Kidney tubule cell (primary cell): Measurements from ENCODE around the gene NXPH4.

Source experiments
- DNase-seq: peaks from one replicate; pipeline ENCODE4 v3.0.0-alpha.2; 2018; ENCODE audit warnings: low spot score

Gene NXPH4

DNA sequence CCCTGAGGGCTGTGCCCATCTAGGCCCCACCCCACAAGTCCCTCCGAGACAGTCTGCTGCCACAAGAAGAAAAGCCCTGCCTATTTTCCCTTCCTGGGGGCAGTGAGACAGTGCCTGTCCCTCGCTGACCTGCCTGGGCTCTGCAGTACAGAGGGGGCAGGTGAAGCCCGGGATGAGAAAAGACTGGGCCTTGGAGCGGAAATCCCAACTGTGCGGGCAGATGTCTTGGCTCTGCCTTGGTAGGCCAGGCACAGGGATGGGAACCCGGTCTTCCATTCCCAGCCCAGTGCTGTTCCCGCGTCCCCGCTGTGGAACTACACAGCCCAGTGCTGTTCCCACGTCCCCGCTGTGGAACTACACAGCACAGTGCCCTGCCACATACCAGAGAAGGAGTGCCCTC, 12.8 kb upstream of the NXPH4 start:
- DNase-seq, result no peak

DNA sequence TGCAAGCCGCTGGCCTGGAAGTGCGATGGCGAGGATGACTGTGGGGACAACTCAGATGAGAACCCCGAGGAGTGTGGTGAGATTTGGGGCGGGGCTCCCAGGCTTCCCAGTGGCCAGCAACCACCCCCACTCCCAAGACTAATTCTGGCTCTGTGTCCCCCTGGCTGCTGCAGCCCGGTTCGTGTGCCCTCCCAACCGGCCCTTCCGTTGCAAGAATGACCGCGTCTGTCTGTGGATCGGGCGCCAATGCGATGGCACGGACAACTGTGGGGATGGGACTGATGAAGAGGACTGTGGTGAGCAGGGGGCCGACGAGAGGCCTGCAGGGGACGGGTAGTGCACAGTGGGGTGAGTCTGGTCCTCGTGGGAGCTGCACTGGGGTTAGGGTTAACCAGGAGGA, 12.1 kb upstream of the NXPH4 start:
- no peak for DNase-seq

DNA sequence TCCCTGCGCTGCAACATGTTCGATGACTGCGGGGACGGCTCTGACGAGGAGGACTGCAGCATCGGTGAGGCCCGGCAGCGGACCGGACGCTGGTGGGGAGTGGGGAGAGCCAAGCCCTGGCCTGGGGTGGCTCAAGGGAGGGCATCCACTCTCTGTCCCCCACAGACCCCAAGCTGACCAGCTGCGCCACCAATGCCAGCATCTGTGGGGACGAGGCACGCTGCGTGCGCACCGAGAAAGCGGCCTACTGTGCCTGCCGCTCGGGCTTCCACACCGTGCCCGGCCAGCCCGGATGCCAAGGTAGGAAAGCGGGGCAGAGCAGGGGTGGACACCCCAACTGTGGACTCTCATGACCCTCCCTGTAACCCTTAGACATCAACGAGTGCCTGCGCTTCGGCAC, 11.4 kb upstream of the NXPH4 start:
- no peak for DNase-seq

DNA sequence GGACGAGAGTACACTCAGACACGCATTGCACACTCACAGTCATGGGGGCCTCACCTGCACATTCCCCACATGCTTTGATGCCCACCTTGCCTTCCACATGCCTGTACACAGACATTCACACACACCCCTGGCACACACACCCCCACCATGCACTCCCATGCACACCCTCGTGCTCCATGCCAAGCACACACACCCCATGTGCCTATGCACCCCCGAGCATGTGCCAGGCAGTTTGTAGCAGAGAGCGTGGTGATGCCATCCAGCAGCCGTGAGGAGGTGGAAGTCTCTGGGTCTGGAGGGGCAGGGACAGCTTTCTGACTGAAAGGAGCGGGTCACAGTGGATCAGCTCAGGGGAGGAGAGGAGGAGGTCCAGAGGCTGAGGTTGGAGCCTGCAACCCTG, 10.7 kb upstream of the NXPH4 start:
- DNase-seq, result no peak

DNA sequence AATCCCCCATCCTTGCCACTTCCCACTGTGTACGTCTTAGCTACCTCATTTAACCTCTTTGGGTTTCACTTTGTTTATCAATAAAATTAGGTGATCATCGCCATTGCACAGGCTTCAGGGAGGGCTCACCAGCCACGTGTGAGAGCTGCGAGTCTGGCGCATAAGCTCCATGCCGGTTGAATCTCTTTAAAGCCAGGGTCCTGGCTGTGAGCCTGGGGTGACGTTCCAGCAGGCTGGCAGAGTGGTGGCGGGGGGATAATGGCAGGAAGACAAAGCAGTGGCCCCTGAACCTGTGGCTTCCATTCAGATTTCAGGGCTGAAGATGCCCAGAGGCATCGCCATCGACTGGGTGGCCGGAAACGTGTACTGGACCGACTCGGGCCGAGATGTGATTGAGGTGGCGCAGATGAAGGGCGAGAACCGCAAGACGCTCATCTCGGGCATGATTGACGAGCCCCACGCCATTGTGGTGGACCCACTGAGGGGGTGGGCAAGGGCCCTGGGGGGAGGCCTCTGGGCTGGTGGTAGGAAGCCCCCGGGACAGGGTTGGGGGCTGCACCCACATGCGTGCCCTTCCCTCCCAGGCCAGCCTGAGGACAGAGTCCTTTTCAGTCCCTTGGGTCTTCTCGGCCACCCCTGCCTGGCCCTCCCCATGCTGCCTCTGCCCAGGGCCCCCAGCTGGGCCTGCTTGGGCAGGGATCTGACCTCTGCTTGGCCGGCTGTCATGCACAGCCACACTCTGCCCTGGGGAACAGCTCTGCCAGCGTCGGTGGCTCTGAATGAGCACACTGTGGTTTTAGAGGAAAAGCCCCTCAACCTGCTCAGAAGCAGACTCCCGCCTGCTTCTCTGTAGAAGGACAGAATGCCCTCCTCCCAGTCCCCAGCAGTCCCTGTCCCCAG, 8.6 kb upstream of the NXPH4 start:
- no peak for DNase-seq

DNA sequence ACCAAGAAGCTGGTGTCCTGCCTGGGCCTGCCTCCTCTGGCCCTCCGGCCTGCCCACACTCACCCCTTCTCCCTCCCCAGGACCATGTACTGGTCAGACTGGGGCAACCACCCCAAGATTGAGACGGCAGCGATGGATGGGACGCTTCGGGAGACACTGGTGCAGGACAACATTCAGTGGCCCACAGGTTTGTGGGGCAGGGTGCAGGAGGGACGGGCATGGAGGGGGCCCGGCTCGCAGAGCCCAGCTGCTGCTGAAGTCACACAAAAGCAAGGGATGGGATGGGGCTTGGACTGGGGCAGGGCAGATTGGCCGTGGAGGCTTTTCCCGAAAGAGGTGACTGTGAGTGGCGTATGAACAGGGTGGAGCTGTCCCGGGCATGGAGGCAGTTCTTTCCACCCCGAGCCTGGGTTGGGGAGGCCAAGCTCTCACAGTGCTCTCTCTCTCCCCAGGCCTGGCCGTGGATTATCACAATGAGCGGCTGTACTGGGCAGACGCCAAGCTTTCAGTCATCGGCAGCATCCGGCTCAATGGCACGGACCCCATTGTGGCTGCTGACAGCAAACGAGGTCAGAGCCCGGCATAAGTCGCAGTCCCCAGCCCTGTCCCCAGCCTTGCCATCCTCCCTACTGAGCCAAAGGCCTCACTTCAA, 7.8 kb upstream of the NXPH4 start:
- DNase-seq, result no peak

DNA sequence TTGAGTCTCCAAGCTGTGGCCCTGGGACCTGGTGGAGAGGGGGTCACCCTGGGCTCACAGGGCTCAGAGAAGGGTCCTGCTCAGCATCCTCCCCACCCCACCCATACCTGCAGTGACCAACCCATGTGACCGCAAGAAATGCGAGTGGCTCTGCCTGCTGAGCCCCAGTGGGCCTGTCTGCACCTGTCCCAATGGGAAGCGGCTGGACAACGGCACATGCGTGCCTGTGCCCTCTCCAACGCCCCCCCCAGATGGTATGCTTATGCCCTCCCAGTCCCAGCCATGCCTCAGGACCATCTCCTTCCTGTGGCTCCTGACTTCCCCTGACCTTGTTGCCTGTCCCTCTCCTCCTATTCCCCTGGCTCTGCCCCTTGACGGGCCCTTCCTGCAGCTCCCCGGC, 6.7 kb upstream of the NXPH4 start:
- DNase-seq, result no peak

DNA sequence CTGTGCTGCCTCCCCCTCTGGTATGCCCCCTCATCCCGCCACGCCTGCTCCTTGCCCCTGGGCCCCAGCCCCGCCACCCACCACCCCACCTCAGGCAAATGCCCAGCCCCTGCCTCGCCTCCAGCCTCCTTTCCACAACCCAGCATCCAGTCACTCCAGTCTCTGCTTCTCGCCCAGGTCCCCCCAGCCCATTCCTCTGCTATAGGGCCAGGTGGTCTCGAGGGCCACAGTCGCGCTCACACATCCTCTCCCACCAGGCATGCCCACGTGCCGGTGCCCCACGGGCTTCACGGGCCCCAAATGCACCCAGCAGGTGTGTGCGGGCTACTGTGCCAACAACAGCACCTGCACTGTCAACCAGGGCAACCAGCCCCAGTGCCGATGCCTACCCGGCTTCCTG, 6.1 kb upstream of the NXPH4 start:
- DNase-seq, result no peak

DNA sequence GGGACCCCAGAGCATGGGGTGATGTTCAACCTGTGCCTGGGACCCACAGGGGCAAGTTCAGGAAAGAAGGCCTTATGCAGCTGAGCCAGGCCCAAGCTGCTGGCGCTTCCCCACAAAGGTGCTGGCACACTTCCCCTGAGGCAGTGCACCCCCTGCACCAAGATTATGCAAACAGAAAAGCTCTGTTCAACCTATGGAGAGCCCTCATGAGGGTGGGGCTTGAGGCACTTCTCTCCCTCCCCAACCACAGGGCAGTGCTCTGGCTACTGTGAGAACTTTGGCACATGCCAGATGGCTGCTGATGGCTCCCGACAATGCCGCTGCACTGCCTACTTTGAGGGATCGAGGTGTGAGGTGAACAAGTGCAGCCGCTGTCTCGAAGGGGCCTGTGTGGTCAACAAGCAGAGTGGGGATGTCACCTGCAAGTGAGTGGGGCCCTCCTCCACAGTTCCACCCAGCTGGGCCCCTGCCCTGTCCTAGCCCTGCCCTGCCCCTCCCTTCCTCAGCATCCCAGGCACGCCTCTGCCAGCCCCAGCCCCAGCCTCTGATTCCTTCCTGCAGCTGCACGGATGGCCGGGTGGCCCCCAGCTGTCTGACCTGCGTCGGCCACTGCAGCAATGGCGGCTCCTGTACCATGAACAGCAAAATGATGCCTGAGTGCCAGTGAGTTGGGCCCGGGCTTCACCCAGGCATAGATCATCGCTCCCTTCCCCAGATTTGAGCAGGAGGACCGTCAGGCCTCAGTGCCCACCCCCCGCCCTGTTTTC, 5.5 kb upstream of the NXPH4 start:
- no peak for DNase-seq

DNA sequence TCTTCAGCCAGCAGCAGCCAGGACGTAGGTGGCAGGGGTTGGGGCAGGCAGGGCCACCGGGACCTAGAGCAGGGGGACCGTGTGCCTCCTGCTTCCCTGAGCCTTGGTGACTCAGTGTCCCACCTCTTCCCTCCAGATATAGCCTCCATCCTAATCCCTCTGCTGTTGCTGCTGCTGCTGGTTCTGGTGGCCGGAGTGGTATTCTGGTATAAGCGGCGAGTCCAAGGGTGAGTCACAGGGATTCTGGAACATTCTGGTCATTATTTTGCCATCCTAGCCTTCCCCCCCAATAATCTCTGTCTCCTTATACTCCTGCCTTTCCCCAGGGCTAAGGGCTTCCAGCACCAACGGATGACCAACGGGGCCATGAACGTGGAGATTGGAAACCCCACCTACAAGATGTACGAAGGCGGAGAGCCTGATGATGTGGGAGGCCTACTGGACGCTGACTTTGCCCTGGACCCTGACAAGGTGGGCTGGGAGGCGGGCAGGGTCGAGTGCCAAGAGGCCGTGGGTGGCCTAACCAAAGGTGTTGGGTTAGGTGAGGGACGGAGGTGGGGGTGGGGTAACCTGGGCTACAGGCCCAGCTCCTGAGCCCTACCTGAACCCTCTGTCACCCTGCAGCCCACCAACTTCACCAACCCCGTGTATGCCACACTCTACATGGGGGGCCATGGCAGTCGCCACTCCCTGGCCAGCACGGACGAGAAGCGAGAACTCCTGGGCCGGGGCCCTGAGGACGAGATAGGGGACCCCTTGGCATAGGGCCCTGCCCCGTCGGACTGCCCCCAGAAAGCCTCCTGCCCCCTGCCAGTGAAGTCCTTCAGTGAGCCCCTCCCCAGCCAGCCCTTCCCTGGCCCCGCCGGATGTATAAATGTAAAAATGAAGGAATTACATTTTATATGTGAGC, 4.5 kb upstream of the NXPH4 start:
- no peak for DNase-seq

DNA sequence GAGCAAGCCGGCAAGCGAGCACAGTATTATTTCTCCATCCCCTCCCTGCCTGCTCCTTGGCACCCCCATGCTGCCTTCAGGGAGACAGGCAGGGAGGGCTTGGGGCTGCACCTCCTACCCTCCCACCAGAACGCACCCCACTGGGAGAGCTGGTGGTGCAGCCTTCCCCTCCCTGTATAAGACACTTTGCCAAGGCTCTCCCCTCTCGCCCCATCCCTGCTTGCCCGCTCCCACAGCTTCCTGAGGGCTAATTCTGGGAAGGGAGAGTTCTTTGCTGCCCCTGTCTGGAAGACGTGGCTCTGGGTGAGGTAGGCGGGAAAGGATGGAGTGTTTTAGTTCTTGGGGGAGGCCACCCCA, 3.9 kb upstream of the NXPH4 start:
- no peak for DNase-seq

DNA sequence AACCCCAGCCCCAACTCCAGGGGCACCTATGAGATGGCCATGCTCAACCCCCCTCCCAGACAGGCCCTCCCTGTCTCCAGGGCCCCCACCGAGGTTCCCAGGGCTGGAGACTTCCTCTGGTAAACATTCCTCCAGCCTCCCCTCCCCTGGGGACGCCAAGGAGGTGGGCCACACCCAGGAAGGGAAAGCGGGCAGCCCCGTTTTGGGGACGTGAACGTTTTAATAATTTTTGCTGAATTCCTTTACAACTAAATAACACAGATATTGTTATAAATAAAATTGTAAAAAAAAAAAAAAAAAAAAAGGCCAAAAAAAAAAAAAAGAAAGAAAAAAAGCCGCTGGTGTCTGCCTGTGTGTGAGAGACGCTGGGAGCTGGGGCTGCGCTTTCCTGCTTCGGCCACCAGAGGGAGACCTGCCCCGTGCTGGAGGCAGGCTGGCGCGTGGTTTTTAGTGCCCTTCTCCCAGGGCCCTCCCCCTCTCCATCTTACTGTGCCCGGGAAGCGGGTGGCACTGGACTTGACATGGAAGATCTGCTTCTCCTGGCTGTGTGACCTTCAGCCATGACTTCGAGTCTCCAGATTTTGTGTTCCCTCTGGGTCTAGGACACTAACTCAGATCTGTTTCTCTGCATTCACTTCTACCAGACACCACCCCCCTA, 3.4 kb upstream of the NXPH4 start:
- DNase-seq, result peak; percentile 82

DNA sequence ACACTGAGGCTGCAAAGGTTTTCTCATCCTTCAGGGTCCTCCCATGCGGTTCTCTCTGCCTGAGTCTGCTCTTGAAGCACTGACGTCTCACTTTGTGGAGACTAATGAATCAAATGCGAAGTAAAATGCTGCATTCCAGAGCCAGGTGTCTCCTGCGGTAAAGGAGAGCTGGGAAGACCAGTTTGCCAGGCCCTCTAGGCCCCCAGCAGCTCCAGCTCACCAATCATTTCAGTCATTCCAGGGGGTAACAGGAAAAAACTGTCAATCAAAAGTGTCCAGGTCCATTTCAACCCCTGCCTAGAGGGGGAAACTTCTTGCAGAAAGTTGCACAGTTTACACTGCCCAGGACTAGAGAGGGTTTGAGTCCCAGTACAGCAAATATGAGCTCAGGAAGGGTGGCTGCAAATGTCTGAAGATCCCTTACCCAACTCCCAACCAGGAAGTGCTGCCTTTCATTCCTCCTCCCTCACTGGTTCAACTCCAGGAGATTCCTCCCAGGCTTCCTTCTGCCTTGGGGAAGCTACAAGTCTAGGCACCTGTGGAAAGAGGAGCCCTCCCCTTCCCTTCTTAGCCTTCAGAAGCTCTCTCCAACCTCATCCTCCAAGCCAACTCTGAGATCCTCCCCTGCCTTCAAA, 2.7 kb upstream of the NXPH4 start:
- peak; percentile 32 for DNase-seq

DNA sequence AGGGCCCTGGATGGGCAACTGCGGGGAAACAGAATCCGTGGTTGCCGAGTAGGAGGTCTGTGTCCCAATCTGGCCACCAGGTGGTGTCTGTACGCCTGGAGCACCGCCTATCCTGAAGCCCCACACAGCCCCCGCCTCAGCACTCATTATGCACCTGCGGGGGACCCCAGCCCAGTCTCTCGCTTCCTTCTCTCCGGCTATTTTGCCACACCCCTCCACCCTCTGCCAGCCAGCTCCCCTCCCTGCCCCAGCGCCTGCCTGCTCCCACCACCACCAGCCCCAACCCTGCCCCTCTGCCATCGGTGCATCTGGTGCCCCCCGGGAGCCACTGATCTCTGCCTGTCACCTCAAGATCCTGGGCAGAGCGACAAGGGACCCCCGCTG, 2.2 kb upstream of the NXPH4 start:
- peak; percentile 54 for DNase-seq

DNA sequence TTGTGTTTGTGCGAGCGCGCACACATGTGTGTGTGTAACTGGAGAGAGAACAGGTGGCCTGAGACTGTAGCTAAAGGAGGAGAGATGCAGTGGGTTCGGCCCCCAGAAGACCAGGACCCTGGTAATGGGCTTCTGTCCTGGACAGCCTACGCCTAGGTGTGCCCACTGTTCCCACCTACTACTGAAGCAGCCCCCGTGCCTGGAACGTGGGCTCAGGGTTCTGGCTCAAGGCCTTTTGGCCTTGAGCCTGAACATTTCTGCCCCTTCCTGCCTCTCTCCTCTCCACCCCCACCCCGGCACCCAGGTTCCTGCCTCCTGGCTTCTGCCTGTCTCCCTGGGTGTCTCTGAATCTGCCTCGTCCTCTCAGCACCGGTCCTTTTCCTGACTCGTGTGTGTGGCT, 1.5 kb upstream of the NXPH4 start:
- DNase-seq, result no peak

DNA sequence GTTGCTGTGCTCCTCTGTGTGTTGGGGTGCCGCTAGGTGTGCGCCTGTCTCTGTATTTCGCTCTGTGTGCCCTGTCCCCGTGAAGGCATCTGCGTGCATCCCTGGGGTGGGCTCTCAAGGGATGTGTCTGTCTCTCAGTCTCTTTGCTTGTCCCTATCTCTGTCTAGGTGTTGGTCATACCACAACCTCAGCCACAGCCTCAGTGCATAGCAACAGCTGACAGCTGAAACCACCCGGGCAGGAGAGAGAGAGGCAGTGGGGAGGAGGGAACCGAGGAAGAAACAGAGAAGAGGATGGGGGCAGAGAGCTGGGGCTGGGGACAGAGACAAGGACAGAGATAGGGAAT, 953 bp upstream of the NXPH4 start:
- DNase-seq, result peak; percentile 38

DNA sequence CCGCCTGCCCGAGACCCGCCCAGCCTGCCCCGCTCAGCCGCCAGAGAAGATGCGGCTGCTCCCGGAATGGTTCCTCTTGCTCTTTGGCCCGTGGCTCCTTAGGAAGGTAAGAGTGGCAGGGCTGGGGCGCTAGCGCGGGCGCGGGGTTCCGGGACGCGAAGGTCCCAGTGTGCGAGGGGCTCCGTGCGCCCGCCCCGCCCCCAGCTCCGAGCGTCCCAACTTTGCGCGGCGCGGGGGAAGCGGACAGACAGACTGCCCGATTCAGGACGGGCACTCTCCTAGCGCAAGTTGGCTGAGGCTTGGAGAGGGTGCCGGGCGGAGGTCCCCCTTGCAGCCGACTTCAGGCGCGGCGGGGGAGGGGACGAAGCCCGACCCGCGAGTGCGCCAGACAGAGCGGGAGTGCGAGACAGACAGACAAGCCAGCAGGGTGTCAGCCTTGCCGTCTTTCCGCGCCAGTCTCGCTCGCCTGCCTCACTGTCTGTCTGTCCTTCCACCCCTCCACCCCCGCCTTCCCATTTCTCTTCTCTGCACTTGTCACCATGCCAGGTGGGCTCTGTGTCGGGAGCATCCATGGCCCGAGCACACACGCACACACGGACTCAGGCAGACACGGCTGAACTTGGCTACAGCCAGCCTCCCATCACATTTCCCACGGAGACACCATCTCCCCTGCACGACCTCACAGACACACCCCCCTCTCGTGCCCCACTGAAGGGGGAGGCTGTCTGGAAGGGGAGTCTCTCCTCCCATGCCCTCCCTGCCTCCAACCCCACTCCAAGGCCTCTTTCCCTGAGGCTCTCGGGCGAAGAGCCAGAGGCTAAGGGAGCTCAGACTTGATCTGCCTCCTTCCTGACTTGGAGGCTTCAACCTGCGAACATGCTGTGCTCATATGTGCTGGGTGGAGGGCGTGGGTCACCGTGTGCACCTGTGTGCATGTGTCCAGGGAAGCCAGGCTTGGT, 606 bp downstream of the NXPH4 start:
- DNase-seq, result no peak

DNA sequence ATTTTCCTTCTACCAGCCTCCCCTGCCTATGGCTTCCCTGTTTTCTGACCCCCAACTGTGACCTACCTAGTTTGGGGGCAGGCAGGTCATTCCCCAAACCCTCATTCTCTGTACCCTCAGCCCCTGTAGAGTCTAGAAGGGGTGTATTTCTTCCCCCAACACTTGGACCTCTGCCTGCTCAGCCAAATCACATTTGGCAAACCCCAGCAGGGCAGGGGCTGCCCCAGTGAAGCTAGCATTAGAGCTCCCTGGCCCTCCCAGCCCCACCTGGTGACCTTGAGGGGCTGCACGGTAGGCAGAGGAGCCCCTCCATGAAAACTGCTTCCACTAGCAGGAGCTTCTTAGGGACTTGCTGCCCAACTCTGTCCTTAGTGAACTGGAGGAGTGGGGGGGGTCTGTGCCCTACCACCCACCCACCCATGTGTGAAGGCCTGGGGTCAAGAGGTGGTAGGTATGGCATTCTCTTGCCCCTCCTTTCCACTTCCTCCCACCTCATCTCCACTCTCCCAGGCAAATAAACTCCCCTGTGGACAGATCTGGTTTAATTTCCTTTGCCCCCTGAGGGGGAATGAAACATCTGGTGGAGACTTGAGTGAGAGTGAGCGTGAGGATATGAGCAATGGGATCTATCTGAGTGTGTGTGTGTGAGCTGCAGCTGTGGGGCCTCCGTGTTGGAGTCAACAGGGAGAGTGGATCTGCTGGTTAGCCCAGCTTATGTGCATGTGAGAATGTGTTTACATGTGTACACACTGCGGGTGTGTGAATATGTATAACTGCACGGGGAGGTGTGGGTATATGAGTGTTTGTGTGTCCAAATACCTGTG, 1.6 kb downstream of the NXPH4 start:
- no peak for DNase-seq
